Natural killer cell treated with Interleukin-12 subunit alpha and Interleukin-12 subunit beta and Interleukin-15 and Interleukin-18, amount 100 ng/mL, for 72 hours (primary cell): ENCODE data around the gene ARHGDIB. TPM values are rescaled to one million over a fixed set of nuclear protein-coding genes. Genes with fewer than 3 reads are reported as not detected.

Source experiments
- ATAC-seq, 2 donors: fragments of 150-1000 bp; cut with Tn5 transposase in 1 of 2; sonication (Bioruptor Pico), chemical (Tn5 transposase) in 1 of 2; 2 replicates each; pipeline ENCODE4 v1.10.0; 2021
- DNase-seq: peaks from one replicate; pipeline ENCODE4 v3.0.0; 2022; ENCODE audit warnings: low spot score
- H3K27ac Mint-ChIP-seq, 2 donors: 1 replicate in 1 of 2; 2 replicates in 1 of 2; pipeline ENCODE4 v1.8.0; 2022; ENCODE audit warnings: mixed read lengths in 2 of 2, mild to moderate bottlenecking in 1 of 2, moderate library complexity in 1 of 2
- H3K27me3 Mint-ChIP-seq, 2 donors: 1 replicate in 1 of 2; 2 replicates in 1 of 2; pipeline ENCODE4 v1.8.0; 2022; ENCODE audit warnings: mixed read lengths in 2 of 2
- H3K36me3 Mint-ChIP-seq: one replicate; pipeline ENCODE4 v1.8.0; 2022; ENCODE audit warnings: mixed read lengths
- H3K4me1 Mint-ChIP-seq, 2 donors: 1 replicate in 1 of 2; 2 replicates in 1 of 2; pipeline ENCODE4 v1.8.0; 2022; ENCODE audit warnings: low read depth in 2 of 2, mixed read lengths in 2 of 2, mild to moderate bottlenecking in 1 of 2
- H3K4me3 Mint-ChIP-seq: one replicate; pipeline ENCODE4 v1.8.0; 2022; ENCODE audit warnings: mixed read lengths
- H3K9me3 Mint-ChIP-seq: 2 replicates; pipeline ENCODE4 v1.8.0; 2022; ENCODE audit warnings: mixed read lengths
- total RNA-seq, 2 donors: library from RNA; stranded (reverse); gene quantifications; one replicate each; pipeline ENCODE4 v1.2.3, GENCODE V29; 2022

The ARHGDIB gene
- total RNA-seq: 100 to 1,000 TPM; 412 to 543 TPM

- ATAC-seq (peak; percentile 84 to 88), DNase-seq (peak; percentile 63)
- Mint-ChIP-seq H3K4me3 (peak within 1 kb of the TSS; percentile 99), H3K4me1 (peaks cover 43 to 72% of the 10 kb centered on the region in 2 donors), H3K27ac (peak within 1 kb of the TSS; percentile 97 to 99), H3K9me3 (no peaks in the 10 kb centered on the region), H3K36me3 (peaks cover 10% of the 10 kb centered on the region), H3K27me3 (no peaks in the 10 kb centered on the region)
Measured at GRCh38 chr12:14961466-14962152, at the start of gene ARHGDIB. ARHGDIB (minus strand) TSS chr12:14961601; CDS start chr12:14950712, 10,889 bp downstream.

GRCh38 chr12:15011162-15011561, 49.8 kb upstream of the ARHGDIB start:
- Mint-ChIP-seq H3K27ac (no peak overlapping the region), H3K4me3 (no peak overlapping the region), H3K9me3 (no peaks in the 10 kb centered on the region), H3K27me3 (peaks cover 18 to 19% of the 10 kb centered on the region in 2 donors), H3K4me1 (no peaks in the 10 kb centered on the region), H3K36me3 (no peaks in the 10 kb centered on the region)
- ATAC-seq: no peak
- no peak for DNase-seq

- H3K4me3 Mint-ChIP-seq: no peak overlapping the region
- no peaks in the 10 kb centered on the region for H3K9me3 Mint-ChIP-seq
Measured at GRCh38 chr12:15007551-15007950, 46.1 kb upstream of the ARHGDIB start.

GRCh38 chr12:15005064-15005463, 43.7 kb upstream of the ARHGDIB start:
- Mint-ChIP-seq H3K27me3 (peaks cover 25 to 32% of the 10 kb centered on the region in 2 donors), H3K36me3 (no peaks in the 10 kb centered on the region), H3K4me1 (no peaks in the 10 kb centered on the region), H3K27ac (no peak overlapping the region), H3K4me3 (no peak overlapping the region), H3K9me3 (no peaks in the 10 kb centered on the region)
- DNase-seq: no peak
- ATAC-seq: no peak

More at GRCh38 chr12:15007551-15007950, 46.1 kb upstream of the ARHGDIB start:
- Mint-ChIP-seq H3K4me1 (no peaks in the 10 kb centered on the region), H3K36me3 (no peaks in the 10 kb centered on the region), H3K27me3 (peaks cover 25 to 29% of the 10 kb centered on the region in 2 donors), H3K27ac (no peak overlapping the region)
- ATAC-seq (no peak), DNase-seq (no peak)

- Mint-ChIP-seq H3K27ac (no peak overlapping the region), H3K9me3 (no peaks in the 10 kb centered on the region), H3K27me3 (peaks cover 22 to 29% of the 10 kb centered on the region in 2 donors), H3K4me1 (no peaks in the 10 kb centered on the region), H3K36me3 (no peaks in the 10 kb centered on the region), H3K4me3 (no peak overlapping the region)
- no peak for DNase-seq
- no peak for ATAC-seq
Measured at GRCh38 chr12:15004421-15004820, 43.0 kb upstream of the ARHGDIB start.

GRCh38 chr12:15001733-15002382, 40.5 kb upstream of the ARHGDIB start:
- no peak for ATAC-seq
- H3K27me3 Mint-ChIP-seq: peaks cover 28 to 35% of the 10 kb centered on the region in 2 donors
- no peak for DNase-seq
- no peaks in the 10 kb centered on the region for H3K9me3 Mint-ChIP-seq
- H3K27ac Mint-ChIP-seq: no peak overlapping the region
- no peaks in the 10 kb centered on the region for H3K36me3 Mint-ChIP-seq
- H3K4me1 Mint-ChIP-seq: no peaks in the 10 kb centered on the region
- H3K4me3 Mint-ChIP-seq: no peak overlapping the region

GRCh38 chr12:15000575-15000974, 39.2 kb upstream of the ARHGDIB start:
- peaks cover 0 to under 1% of the 10 kb centered on the region in 2 donors for H3K4me1 Mint-ChIP-seq
- H3K4me3 Mint-ChIP-seq: no peak overlapping the region
- H3K9me3 Mint-ChIP-seq: no peaks in the 10 kb centered on the region
- DNase-seq (no peak), ATAC-seq (no peak)
- no peaks in the 10 kb centered on the region for H3K36me3 Mint-ChIP-seq
- peaks cover 19 to 32% of the 10 kb centered on the region in 2 donors for H3K27me3 Mint-ChIP-seq
- H3K27ac Mint-ChIP-seq: no peak overlapping the region

GRCh38 chr12:14999695-15000365, 38.4 kb upstream of the ARHGDIB start:
- peaks cover 19 to 32% of the 10 kb centered on the region in 2 donors for H3K27me3 Mint-ChIP-seq
- H3K27ac Mint-ChIP-seq: no peak overlapping the region
- ATAC-seq (no peak), DNase-seq (no peak)
- no peaks in the 10 kb centered on the region for H3K36me3 Mint-ChIP-seq
- H3K4me3 Mint-ChIP-seq: no peak overlapping the region
- H3K4me1 Mint-ChIP-seq: peaks cover 4 to 6% of the 10 kb centered on the region in 2 donors
- H3K9me3 Mint-ChIP-seq: no peaks in the 10 kb centered on the region

- ATAC-seq: no peak
- no peaks in the 10 kb centered on the region for H3K36me3 Mint-ChIP-seq
- peaks cover 19 to 27% of the 10 kb centered on the region in 2 donors for H3K27me3 Mint-ChIP-seq
- peaks cover 4 to 6% of the 10 kb centered on the region in 2 donors for H3K4me1 Mint-ChIP-seq
- H3K4me3 Mint-ChIP-seq: no peak overlapping the region
- no peak for DNase-seq
- H3K27ac Mint-ChIP-seq: no peak overlapping the region
- no peaks in the 10 kb centered on the region for H3K9me3 Mint-ChIP-seq
Measured at GRCh38 chr12:14999021-14999694, 37.8 kb upstream of the ARHGDIB start.

- peaks cover 4 to 6% of the 10 kb centered on the region in 2 donors for H3K4me1 Mint-ChIP-seq
- ATAC-seq: no peak
- H3K27me3 Mint-ChIP-seq: peaks cover 19 to 24% of the 10 kb centered on the region in 2 donors
- H3K36me3 Mint-ChIP-seq: no peaks in the 10 kb centered on the region
- no peak overlapping the region for H3K27ac Mint-ChIP-seq
- no peak for DNase-seq
- no peaks in the 10 kb centered on the region for H3K9me3 Mint-ChIP-seq
- no peak overlapping the region for H3K4me3 Mint-ChIP-seq
Measured at GRCh38 chr12:14997998-14998397, 36.6 kb upstream of the ARHGDIB start.

GRCh38 chr12:14995583-14996425, 34.4 kb upstream of the ARHGDIB start:
- DNase-seq: no peak
- H3K27me3 Mint-ChIP-seq: peaks cover 19 to 21% of the 10 kb centered on the region in 2 donors
- H3K36me3 Mint-ChIP-seq: no peaks in the 10 kb centered on the region
- no peak overlapping the region for H3K27ac Mint-ChIP-seq
- H3K4me1 Mint-ChIP-seq: peaks cover 4 to 6% of the 10 kb centered on the region in 2 donors
- H3K9me3 Mint-ChIP-seq: peaks cover 3% of the 10 kb centered on the region
- no peak for ATAC-seq
- no peak overlapping the region for H3K4me3 Mint-ChIP-seq

- Mint-ChIP-seq H3K27ac (no peak overlapping the region), H3K27me3 (peaks cover 18% of the 10 kb centered on the region in 2 donors), H3K9me3 (peaks cover 3% of the 10 kb centered on the region), H3K4me1 (peaks cover 4 to 6% of the 10 kb centered on the region in 2 donors), H3K36me3 (no peaks in the 10 kb centered on the region), H3K4me3 (no peak overlapping the region)
- no peak for ATAC-seq
- DNase-seq: no peak
Measured at GRCh38 chr12:14994610-14995009, 33.2 kb upstream of the ARHGDIB start.
